GM21528 (cell line): ENCODE data around the gene CPA5.
"Not testable (repeated sequence)": the region's sequence is repeated elsewhere in the genome, so short reads cannot be mapped to it uniquely, and the experiment has no call there.

ENCODE experiments used
- ATAC-seq: cut with Tn5 transposase; IDR thresholded peaks from one replicate; pipeline ENCODE4 v1.9.1; 2021; ENCODE audit warnings: mild to moderate bottlenecking, moderate library complexity; ENCODE audit not compliant: unreplicated experiment, low FRiP score

The CPA5 gene, protein sequence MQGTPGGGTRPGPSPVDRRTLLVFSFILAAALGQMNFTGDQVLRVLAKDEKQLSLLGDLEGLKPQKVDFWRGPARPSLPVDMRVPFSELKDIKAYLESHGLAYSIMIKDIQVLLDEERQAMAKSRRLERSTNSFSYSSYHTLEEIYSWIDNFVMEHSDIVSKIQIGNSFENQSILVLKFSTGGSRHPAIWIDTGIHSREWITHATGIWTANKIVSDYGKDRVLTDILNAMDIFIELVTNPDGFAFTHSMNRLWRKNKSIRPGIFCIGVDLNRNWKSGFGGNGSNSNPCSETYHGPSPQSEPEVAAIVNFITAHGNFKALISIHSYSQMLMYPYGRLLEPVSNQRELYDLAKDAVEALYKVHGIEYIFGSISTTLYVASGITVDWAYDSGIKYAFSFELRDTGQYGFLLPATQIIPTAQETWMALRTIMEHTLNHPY

DNA sequence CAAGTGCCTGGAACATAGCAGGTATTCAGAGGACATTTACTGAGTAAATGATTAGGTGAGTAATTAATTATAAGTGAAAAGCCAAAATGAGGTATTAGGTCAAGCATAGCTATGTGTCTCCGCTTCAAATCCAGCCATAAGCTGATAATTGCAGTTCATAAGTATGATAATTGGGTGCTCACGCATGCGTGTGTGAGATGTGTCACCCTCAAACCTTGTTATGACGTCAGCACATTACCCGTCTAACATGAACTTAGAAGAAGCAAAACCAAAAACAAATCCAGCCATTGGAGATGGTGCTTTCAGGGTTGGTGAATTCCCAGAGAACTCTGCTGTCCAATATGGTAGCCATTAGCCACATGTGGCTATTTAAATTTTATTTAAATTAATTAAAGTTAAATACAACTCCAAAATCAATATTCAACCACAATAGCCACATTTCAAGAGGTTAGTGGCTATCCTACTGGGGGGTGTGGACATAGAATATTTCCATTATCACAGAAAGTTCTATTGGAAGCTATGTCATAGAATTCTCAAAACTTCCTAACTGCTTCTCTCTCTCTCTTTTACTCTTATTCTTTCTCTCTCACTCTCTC is at the start of gene CPA5:
Gene CPA5, plus strand, starts transcription at position 546 of the 596 bp plus-strand sequence. CDS start 1,670 bp downstream, outside the sequence.
- no peak for ATAC-seq

DNA sequence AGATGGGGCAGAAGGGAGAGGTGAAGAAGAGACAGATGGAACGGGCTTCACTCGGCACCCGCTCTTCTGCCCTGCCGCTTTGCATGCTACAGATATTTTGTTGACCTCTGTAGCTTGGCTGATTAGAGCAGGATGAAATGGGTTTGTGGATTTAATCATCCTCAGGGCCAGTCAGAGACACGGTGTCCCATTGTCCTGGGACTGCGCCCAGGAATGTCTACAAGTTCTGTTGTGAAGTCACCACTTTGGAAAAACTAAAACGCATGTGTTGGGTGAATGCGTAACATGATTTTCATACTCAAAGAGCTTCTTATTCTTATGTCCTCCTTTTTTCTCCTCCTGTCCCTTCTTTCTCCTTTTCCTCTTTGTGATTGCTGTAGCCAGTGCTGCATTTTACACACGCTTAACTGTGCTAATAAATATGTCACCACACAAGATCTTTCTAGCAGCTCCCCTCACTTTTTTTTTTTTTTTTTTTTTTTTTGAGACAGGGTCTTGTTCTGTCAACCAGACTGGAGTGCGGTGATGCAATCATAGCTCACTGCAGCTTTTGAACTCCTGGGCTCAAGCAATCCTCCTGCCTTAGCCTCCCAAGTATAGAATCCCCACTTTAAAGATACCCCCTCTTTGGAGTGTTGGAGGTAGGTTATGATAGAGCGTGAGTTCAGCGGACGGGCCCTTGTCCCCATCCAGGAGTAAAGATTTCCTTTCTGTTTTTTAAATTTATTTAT is 48.2 kb upstream of the CPA5 start:
- ATAC-seq, result no peak

GRCh38 chr7:130297628-130298543 is 46.7 kb upstream of the CPA5 start:
- no peak for ATAC-seq

- no peak for ATAC-seq
These were observed 45.9 kb upstream of the CPA5 start for GRCh38 chr7:130298544-130299326.

DNA sequence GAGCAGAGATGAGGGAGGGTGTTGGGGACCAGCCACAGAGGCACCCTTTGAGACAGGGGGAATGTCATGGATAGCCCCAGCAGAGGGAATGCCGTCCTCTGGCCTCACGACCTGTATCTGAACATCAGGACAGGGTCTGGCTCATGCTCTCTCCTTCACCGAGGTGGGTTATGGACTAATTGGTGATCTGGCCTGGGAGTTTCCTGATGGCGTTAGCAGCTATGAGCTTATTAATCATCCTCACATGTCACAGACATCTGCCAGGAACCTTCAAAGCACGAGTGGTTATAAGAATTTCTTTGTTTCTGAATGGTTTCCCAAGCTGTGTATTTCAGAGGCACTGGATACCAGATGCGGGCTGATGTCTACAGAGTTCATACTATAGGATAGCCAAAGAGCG is 44.8 kb upstream of the CPA5 start:
- ATAC-seq, result no peak

DNA sequence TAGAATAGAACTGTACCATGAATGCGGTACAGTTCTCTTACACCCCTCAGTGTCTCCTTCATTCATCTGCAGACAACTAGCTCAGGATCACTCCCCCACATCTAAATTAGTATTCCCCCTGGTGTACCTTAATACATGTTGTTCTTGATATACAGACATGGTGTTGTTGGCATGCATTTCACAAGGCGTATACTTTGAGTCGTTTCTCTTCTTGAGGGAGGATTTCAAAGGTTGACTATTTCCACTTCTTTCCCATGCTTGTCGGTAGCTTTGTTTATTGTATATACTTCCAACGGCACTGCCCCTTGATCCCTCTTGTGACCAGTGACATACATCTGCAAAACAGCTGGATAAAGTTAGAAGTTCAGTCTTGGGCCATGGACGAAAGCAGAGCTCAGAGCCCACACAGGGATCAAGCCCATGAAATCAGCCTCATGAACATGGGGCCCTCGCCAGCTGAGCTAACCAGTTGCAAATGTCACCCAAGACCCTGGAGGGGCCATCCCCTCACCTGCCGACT is 43.1 kb upstream of the CPA5 start:
- no peak for ATAC-seq

GRCh38 chr7:130302649-130303048 is 42.0 kb upstream of the CPA5 start:
- no peak for ATAC-seq

- no peak for ATAC-seq
These were observed 41.5 kb upstream of the CPA5 start for GRCh38 chr7:130303127-130303526.

GRCh38 chr7:130303551-130303950 is 41.1 kb upstream of the CPA5 start:
- no peak for ATAC-seq

GRCh38 chr7:130303982-130304381 is 40.6 kb upstream of the CPA5 start:
- no peak for ATAC-seq

DNA sequence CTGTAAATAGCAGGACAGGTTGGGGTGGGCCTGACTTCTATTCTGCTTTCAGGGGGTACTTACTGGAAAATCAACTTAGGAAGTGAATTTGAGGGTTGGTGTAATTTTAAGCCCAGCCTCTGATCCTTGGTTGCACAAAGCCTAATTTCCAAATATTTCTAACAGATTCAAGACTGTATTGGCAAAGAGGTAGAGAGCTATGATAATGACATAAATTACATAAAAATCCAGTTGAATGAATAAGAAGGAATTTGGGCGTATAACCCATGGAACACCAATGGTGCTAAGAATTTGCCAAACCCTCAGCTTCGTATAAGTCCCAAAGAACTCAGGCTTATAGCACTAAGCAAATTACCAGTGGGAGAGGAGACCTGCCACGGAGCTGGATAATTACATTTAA is 39.7 kb upstream of the CPA5 start:
- ATAC-seq, result no peak

GRCh38 chr7:130305433-130306042 is 39.1 kb upstream of the CPA5 start:
- ATAC-seq, result no peak

- ATAC-seq, result no peak
These were observed 34.6 kb upstream of the CPA5 start for GRCh38 chr7:130309986-130310385.

GRCh38 chr7:130314305-130314704 is 30.3 kb upstream of the CPA5 start:
- no peak for ATAC-seq

- ATAC-seq, result no peak
These were observed 25.1 kb upstream of the CPA5 start for GRCh38 chr7:130319541-130319940.

DNA sequence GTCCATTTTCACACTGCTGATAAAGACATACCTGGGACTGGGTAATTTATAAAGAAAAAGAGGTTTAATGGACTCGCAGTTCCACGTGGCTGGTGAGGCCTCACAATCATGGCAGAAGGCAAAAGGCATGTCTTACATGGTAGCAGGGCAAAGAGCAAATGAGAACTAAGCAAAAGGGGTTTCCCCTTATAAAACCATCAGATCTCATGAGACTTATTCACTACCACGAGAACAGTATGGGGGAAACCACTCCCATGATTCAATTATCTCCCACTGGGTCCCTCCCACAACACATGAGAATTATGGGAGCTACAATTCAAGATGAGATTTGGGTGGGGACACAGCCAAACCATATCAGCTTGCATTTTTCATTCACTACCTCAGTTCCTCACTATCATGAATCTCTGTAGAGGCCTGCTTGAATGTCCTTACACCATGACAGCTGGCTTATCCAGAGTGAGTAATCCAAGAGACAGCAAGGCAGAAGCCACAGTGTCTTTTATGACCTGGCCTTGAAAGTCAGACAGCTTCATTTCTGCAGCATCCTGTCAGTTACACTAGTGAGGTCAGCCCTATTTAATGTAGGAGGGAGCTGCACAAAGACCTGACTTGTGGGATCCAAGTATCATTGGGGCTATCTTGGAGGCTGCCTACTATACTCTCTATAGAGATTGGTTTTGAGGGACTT is 22.9 kb upstream of the CPA5 start:
- not testable (repeated sequence) for ATAC-seq

- ATAC-seq, result no peak
These were observed 22.0 kb upstream of the CPA5 start for GRCh38 chr7:130322615-130323014.

- ATAC-seq, result no peak
These were observed 20.2 kb upstream of the CPA5 start for GRCh38 chr7:130324306-130324943.
